ENCODE measurements around the gene DLG5.
A peak's percentile ranks its signal among the peaks of the same experiment; 100 is the strongest.

The DLG5 gene

GRCh38 chr10:77879710-77880109 lies 46.8 kb downstream of the DLG5 start:
- Histone ChIP-seq H3K9ac (ENCODE audit: insufficient read length, low read depth) (no peak overlapping the region), H3K9me3 (ENCODE audit: insufficient read depth, low read length) (no peaks in the 10 kb centered on the region), H3K4me3 (ENCODE audit: insufficient read length, low read depth) (no peak overlapping the region), H3K27me3 (ENCODE audit: insufficient read depth, insufficient read length) (no peaks in the 10 kb centered on the region), H3K4me1 (ENCODE audit: insufficient read depth, insufficient read length) (peaks cover 28% of the 10 kb centered on the region), H3K36me3 (ENCODE audit: insufficient read depth, insufficient read length, low read length) (peaks cover 34% of the 10 kb centered on the region)
- TF ChIP-seq SUZ12 (IDR thresholded peaks at IDR 0.05; ENCODE audit: extremely low read depth, insufficient read depth, insufficient read length) = no peak
- no peak for TF ChIP-seq YY1 (IDR thresholded peaks at IDR 0.05; ENCODE audit: insufficient read depth, insufficient read length)
- TF ChIP-seq ZNF274 (IDR thresholded peaks at IDR 0.05; ENCODE audit: low read depth, low read length) = no peak
- DNase-seq (ENCODE audit: low read depth, low spot score) = no peak

- TF ChIP-seq SUZ12 (IDR thresholded peaks at IDR 0.05; ENCODE audit: extremely low read depth, insufficient read depth, insufficient read length) (no peak), YY1 (IDR thresholded peaks at IDR 0.05; ENCODE audit: insufficient read depth, insufficient read length) (no peak), ZNF274 (IDR thresholded peaks at IDR 0.05; ENCODE audit: low read depth, low read length) (no peak)
- Histone ChIP-seq H3K36me3 (ENCODE audit: insufficient read depth, insufficient read length, low read length) (peaks cover 32% of the 10 kb centered on the region), H3K27me3 (ENCODE audit: insufficient read depth, insufficient read length) (no peaks in the 10 kb centered on the region), H3K4me3 (ENCODE audit: insufficient read length, low read depth) (no peak overlapping the region), H3K9ac (ENCODE audit: insufficient read length, low read depth) (no peak overlapping the region), H3K4me1 (ENCODE audit: insufficient read depth, insufficient read length) (peaks cover 29% of the 10 kb centered on the region), H3K9me3 (ENCODE audit: insufficient read depth, low read length) (no peaks in the 10 kb centered on the region)
- DNase-seq (ENCODE audit: low read depth, low spot score) = no peak
Observed at GRCh38 chr10:77879065-77879464, 47.5 kb downstream of the DLG5 start.

- H3K36me3 ChIP-seq (ENCODE audit: insufficient read depth, insufficient read length, low read length) = peaks cover 31% of the 10 kb centered on the region
- peaks cover 33% of the 10 kb centered on the region for H3K4me1 ChIP-seq (ENCODE audit: insufficient read depth, insufficient read length)
- no peak for TF ChIP-seq YY1 (IDR thresholded peaks at IDR 0.05; ENCODE audit: insufficient read depth, insufficient read length)
- TF ChIP-seq ZNF274 (IDR thresholded peaks at IDR 0.05; ENCODE audit: low read depth, low read length) = no peak
- no peak for TF ChIP-seq SUZ12 (IDR thresholded peaks at IDR 0.05; ENCODE audit: extremely low read depth, insufficient read depth, insufficient read length)
- H3K4me3 ChIP-seq (ENCODE audit: insufficient read length, low read depth) = no peak overlapping the region
- peak; percentile 70 for DNase-seq (ENCODE audit: low read depth, low spot score)
- H3K9ac ChIP-seq (ENCODE audit: insufficient read length, low read depth) = no peak overlapping the region
- no peaks in the 10 kb centered on the region for H3K27me3 ChIP-seq (ENCODE audit: insufficient read depth, insufficient read length)
- H3K9me3 ChIP-seq (ENCODE audit: insufficient read depth, low read length) = no peaks in the 10 kb centered on the region
Observed at GRCh38 chr10:77877441-77878344, 48.9 kb downstream of the DLG5 start.

DNA sequence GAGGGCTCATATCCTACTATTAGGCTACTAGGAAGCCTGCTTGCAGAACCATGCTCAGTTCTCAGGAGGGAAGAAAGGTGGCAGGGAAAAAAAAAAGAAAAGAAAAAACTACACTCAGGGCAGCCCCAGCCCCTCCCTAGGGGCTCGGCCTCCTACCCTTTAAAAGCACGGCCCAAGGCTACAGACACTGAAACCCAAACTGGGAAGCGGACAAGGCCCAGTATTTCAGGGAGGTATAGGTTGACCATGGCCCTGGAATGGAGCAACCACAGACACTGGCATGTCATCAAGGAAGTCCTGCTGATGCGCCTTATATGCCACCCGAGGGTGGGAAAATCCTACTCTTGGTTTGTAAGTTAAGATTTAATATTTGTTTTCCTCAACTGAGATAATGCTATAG lies 50.8 kb downstream of the DLG5 start:
- Histone ChIP-seq H3K4me1 (ENCODE audit: insufficient read depth, insufficient read length) (peaks cover 33% of the 10 kb centered on the region), H3K27me3 (ENCODE audit: insufficient read depth, insufficient read length) (no peaks in the 10 kb centered on the region), H3K36me3 (ENCODE audit: insufficient read depth, insufficient read length, low read length) (peaks cover 25% of the 10 kb centered on the region), H3K9ac (ENCODE audit: insufficient read length, low read depth) (no peak overlapping the region), H3K9me3 (ENCODE audit: insufficient read depth, low read length) (no peaks in the 10 kb centered on the region), H3K4me3 (ENCODE audit: insufficient read length, low read depth) (no peak overlapping the region)
- TF ChIP-seq YY1 (IDR thresholded peaks at IDR 0.05; ENCODE audit: insufficient read depth, insufficient read length) (no peak), SUZ12 (IDR thresholded peaks at IDR 0.05; ENCODE audit: extremely low read depth, insufficient read depth, insufficient read length) (no peak), ZNF274 (IDR thresholded peaks at IDR 0.05; ENCODE audit: low read depth, low read length) (no peak)
- no peak for DNase-seq (ENCODE audit: low read depth, low spot score)

DNA sequence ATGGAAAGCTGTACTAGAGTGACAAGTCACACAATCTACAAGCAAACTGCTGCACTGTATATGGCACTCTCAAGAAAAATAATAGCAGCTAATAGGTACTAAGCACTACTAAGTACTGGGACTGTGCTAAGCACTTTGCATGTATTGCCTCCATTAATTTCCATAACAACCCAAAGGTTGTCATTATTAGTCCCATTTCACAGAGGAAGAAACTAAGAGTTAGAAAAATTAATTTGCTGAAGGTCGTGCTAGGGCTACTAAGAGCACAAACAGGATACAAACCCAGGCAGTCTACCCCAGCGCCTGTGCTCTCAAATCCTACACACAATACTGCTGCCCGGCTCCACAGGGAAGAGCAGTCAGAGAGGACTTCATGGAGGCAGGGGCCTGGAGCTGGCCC lies 51.7 kb downstream of the DLG5 start:
- no peak overlapping the region for H3K4me3 ChIP-seq (ENCODE audit: insufficient read length, low read depth)
- H3K9ac ChIP-seq (ENCODE audit: insufficient read length, low read depth) = no peak overlapping the region

GRCh38 chr10:77873536-77874380 lies 52.8 kb downstream of the DLG5 start:
- H3K9ac ChIP-seq (ENCODE audit: insufficient read length, low read depth) = peak overlapping the region; percentile 52
- H3K4me1 ChIP-seq (ENCODE audit: insufficient read depth, insufficient read length) = peaks cover 34% of the 10 kb centered on the region
- no peak for TF ChIP-seq SUZ12 (IDR thresholded peaks at IDR 0.05; ENCODE audit: extremely low read depth, insufficient read depth, insufficient read length)
- no peak for TF ChIP-seq ZNF274 (IDR thresholded peaks at IDR 0.05; ENCODE audit: low read depth, low read length)
- TF ChIP-seq YY1 (IDR thresholded peaks at IDR 0.05; ENCODE audit: insufficient read depth, insufficient read length) = no peak
- peaks cover 17% of the 10 kb centered on the region for H3K36me3 ChIP-seq (ENCODE audit: insufficient read depth, insufficient read length, low read length)
- no peaks in the 10 kb centered on the region for H3K9me3 ChIP-seq (ENCODE audit: insufficient read depth, low read length)
- H3K4me3 ChIP-seq (ENCODE audit: insufficient read length, low read depth) = no peak overlapping the region
- no peak for DNase-seq (ENCODE audit: low read depth, low spot score)
- no peaks in the 10 kb centered on the region for H3K27me3 ChIP-seq (ENCODE audit: insufficient read depth, insufficient read length)

More for the DNA sequence above, 51.7 kb downstream of the DLG5 start:
- Histone ChIP-seq H3K36me3 (ENCODE audit: insufficient read depth, insufficient read length, low read length) (peaks cover 21% of the 10 kb centered on the region), H3K27me3 (ENCODE audit: insufficient read depth, insufficient read length) (no peaks in the 10 kb centered on the region), H3K4me1 (ENCODE audit: insufficient read depth, insufficient read length) (peaks cover 33% of the 10 kb centered on the region), H3K9me3 (ENCODE audit: insufficient read depth, low read length) (no peaks in the 10 kb centered on the region)
- DNase-seq (ENCODE audit: low read depth, low spot score) = no peak
- TF ChIP-seq YY1 (IDR thresholded peaks at IDR 0.05; ENCODE audit: insufficient read depth, insufficient read length) (no peak), SUZ12 (IDR thresholded peaks at IDR 0.05; ENCODE audit: extremely low read depth, insufficient read depth, insufficient read length) (no peak), ZNF274 (IDR thresholded peaks at IDR 0.05; ENCODE audit: low read depth, low read length) (no peak)
